HepG2 (cell line): ENCODE data around the gene SLC13A5. TPM values are rescaled to one million over a fixed set of nuclear protein-coding genes. Genes with fewer than 3 reads are reported as not detected.

ENCODE experiments used
- AHR ChIP-seq: IDR thresholded peaks from 2 replicates; pipeline ENCODE4 v1.6.1; 2018; ENCODE audit warnings: missing genetic modification reagents, missing compliant biosample characterization
- CREM ChIP-seq, 2 experiments: sonication (generic) in 1 of 2; formaldehyde crosslinking in 1 of 2; IDR thresholded peaks; 2 replicates each; pipeline versions ENCODE4 v1.4.0 to v1.6.1; 2016 to 2020; ENCODE audit warnings: antibody characterized with exemption in 1 of 2, mild to moderate bottlenecking in 1 of 2, missing genetic modification reagents in 1 of 2
- DR1 ChIP-seq: sonication (generic); formaldehyde crosslinking; IDR thresholded peaks from 2 replicates; pipeline ENCODE4 v1.8.0; 2021; ENCODE audit warnings: mild to moderate bottlenecking, missing genetic modification reagents, inconsistent platforms
- FOXO1 ChIP-seq: sonication (generic); formaldehyde crosslinking; IDR thresholded peaks from 2 replicates; pipeline ENCODE4 v1.4.0; 2020; ENCODE audit warnings: missing genetic modification reagents
- LRRFIP1 ChIP-seq: sonication (generic); formaldehyde crosslinking; conservative IDR thresholded peaks from 2 replicates; pipeline ENCODE4 v1.4.0; 2020; ENCODE audit warnings: missing genetic modification reagents
- NFKB2 ChIP-seq: sonication (generic); formaldehyde crosslinking; IDR thresholded peaks from 2 replicates; pipeline ENCODE4 v1.4.0; 2020; ENCODE audit warnings: missing genetic modification reagents, borderline replicate concordance
- NR0B2 ChIP-seq: sonication (generic); formaldehyde crosslinking; IDR thresholded peaks from 2 replicates; pipeline ENCODE4 v1.4.0; 2020; ENCODE audit warnings: mild to moderate bottlenecking, missing genetic modification reagents
- SOX6 ChIP-seq, 2 experiments: fragments of 450-650 bp in 1 of 2; sonication (generic) in 1 of 2; formaldehyde crosslinking in 1 of 2; IDR thresholded peaks; 2 replicates each; pipeline versions ENCODE4 v1.4.0 to v1.6.1; 2017 to 2020; ENCODE audit warnings: antibody characterized with exemption in 1 of 2, mild to moderate bottlenecking in 1 of 2, missing genetic modification reagents in 1 of 2
- TRIM24 ChIP-seq: sonication (generic); formaldehyde crosslinking; IDR thresholded peaks from 2 replicates; pipeline ENCODE4 v1.8.0; 2022; ENCODE audit warnings: mild to moderate bottlenecking, missing genetic modification reagents
- ZFY ChIP-seq: sonication (generic); formaldehyde crosslinking; IDR thresholded peaks from 2 replicates; pipeline ENCODE4 v1.4.0; 2020; ENCODE audit warnings: missing genetic modification reagents
- ZHX1 ChIP-seq: sonication (generic); formaldehyde crosslinking; IDR thresholded peaks from 2 replicates; pipeline ENCODE4 v1.8.1; 2022; ENCODE audit warnings: low read depth, mild to moderate bottlenecking, missing genetic modification reagents
- ZNF101 ChIP-seq: sonication (generic); formaldehyde crosslinking; IDR thresholded peaks from 2 replicates; pipeline ENCODE4 v1.4.0; 2020; ENCODE audit warnings: mild to moderate bottlenecking, low read depth, missing genetic modification reagents, borderline replicate concordance
- ZNF383 ChIP-seq: sonication (generic); formaldehyde crosslinking; IDR thresholded peaks from 2 replicates; pipeline ENCODE4 v1.4.0; 2020; ENCODE audit warnings: missing genetic modification reagents, mild to moderate bottlenecking, borderline replicate concordance
- ZNF468 ChIP-seq: sonication (generic); formaldehyde crosslinking; IDR thresholded peaks from 2 replicates; pipeline ENCODE4 v1.8.0; 2022; ENCODE audit warnings: mild to moderate bottlenecking, moderate library complexity, missing genetic modification reagents
- ZSCAN25 ChIP-seq: sonication (generic); formaldehyde crosslinking; IDR thresholded peaks from 2 replicates; pipeline ENCODE4 v1.8.0; 2022; ENCODE audit warnings: mild to moderate bottlenecking, missing genetic modification reagents
- ZSCAN29 ChIP-seq: sonication (generic); formaldehyde crosslinking; conservative IDR thresholded peaks from 2 replicates; pipeline ENCODE4 v1.4.0; 2020; ENCODE audit warnings: mild to moderate bottlenecking, missing genetic modification reagents
- ZSCAN31 ChIP-seq: sonication (generic); formaldehyde crosslinking; IDR thresholded peaks from 2 replicates; pipeline ENCODE4 v1.5.0; 2020; ENCODE audit warnings: low read depth, mild to moderate bottlenecking, missing genetic modification reagents
- polyA plus RNA-seq, 8 experiments: library from polyadenylated mRNA; depleted of rRNA in 3 of 8; stranded (reverse) in 7 of 8; unstranded in 1 of 8; fragments of >200 nt; fragmentation: Illumina TruSeq in 4 of 8; extraction: Trizol in 4 of 8; gene quantifications; 2 replicates each; pipeline versions ENCODE4 v1.2.1 to v1.2.3, GENCODE V29; 2011 to 2016; ENCODE audit warnings: low read depth in 4 of 8, missing spikeins in 1 of 8, mixed read lengths in 1 of 8; ENCODE audit not compliant: insufficient read depth in 1 of 8
- total RNA-seq, 5 experiments: library from RNA; depleted of rRNA; stranded (reverse); fragments of >200 nt; fragmentation: Illumina TruSeq; extraction: Trizol; gene quantifications; 2 replicates each; pipeline ENCODE4 v1.2.3, GENCODE V29; 2016; ENCODE audit warnings: low read depth in 1 of 5
- TF ChIP-seq, protein P1 (sequence below): sonication (generic); formaldehyde crosslinking; conservative IDR thresholded peaks from 2 replicates; pipeline ENCODE4 v1.8.0; 2022; ENCODE audit warnings: mild to moderate bottlenecking, moderate library complexity, missing genetic modification reagents

Gene SLC13A5
- total and polyA plus RNA-seq, 2 of the 13 experiments (the other 11 are each of a cell fraction or from before 2014, with no cell fraction given): 42.8 to 310 TPM

DNA sequence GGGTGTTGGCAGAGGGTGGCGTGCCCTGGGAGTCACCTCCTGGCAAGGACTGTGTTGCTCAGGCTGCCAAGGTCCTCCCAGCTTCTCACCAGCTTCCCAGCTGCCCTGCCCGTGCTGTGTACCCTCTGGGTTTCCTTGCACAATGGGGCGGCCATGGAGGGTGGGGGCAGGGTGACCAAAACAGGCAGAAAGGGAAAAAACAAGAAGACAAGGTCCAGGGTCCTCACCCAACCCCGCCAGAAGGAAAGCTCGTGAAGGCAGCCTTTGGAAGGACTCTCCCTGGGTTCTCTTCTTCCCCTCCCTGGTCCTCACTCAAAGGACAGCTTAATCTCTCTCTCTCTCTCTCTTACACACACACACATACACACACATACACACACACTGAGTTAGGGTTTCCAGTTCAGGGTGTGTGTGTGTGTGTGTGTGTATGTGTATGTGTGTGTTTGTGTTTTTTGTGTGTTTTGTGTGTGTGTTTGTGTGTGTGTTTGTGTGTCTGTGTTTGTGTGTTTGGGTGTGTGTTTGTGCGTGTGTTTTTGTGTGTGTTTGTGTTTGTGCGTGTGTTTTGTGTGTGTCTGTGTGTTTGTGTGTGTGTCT lies 2.0 kb downstream of the SLC13A5 start (continued):
- TF ChIP-seq CREM (IDR thresholded peaks at IDR 0.05): 0 out of 2 replicates have a peak, but pooled peaks have one; percentile 3
- no peak for TF ChIP-seq CREM (CRISPR knock-in tag; IDR thresholded peaks at IDR 0.05)
- TF ChIP-seq LRRFIP1 (CRISPR knock-in tag): no peak
- TF ChIP-seq TRIM24 (CRISPR knock-in tag): no peak
- TF ChIP-seq ZSCAN25 (CRISPR knock-in tag): no peak
- no peak for TF ChIP-seq ZFY (CRISPR knock-in tag)
- no peak for TF ChIP-seq ZNF383
- no peak for TF ChIP-seq SOX6 (IDR thresholded peaks at IDR 0.05)
- TF ChIP-seq SOX6 (CRISPR knock-in tag; IDR thresholded peaks at IDR 0.05): peak; percentile 66
- no peak for TF ChIP-seq ZNF468 (CRISPR knock-in tag)
- no peak for TF ChIP-seq NFKB2 (CRISPR knock-in tag)
- peak; percentile 53; the same call in 1 of the 2 replicates for TF ChIP-seq ZNF101 (CRISPR knock-in tag)
- TF ChIP-seq ZSCAN31 (CRISPR knock-in tag): no peak
- TF ChIP-seq ZSCAN29 (CRISPR knock-in tag): peak; percentile 50; the same call in 1 of the 2 replicates
- TF ChIP-seq, protein P1, sequence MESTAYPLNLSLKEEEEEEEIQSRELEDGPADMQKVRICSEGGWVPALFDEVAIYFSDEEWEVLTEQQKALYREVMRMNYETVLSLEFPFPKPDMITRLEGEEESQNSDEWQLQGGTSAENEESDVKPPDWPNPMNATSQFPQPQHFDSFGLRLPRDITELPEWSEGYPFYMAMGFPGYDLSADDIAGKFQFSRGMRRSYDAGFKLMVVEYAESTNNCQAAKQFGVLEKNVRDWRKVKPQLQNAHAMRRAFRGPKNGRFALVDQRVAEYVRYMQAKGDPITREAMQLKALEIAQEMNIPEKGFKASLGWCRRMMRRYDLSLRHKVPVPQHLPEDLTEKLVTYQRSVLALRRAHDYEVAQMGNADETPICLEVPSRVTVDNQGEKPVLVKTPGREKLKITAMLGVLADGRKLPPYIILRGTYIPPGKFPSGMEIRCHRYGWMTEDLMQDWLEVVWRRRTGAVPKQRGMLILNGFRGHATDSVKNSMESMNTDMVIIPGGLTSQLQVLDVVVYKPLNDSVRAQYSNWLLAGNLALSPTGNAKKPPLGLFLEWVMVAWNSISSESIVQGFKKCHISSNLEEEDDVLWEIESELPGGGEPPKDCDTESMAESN: no peak
- no peak for TF ChIP-seq DR1
- TF ChIP-seq NR0B2 (CRISPR knock-in tag): no peak
- no peak for TF ChIP-seq ZHX1 (CRISPR knock-in tag)
- peak; percentile 73; the same call in 1 of the 2 replicates for TF ChIP-seq FOXO1 (CRISPR knock-in tag)
- 0 out of 2 replicates have a peak, but pooled peaks have one; percentile 51 for TF ChIP-seq AHR
